Measurements from ENCODE around the gene KMT2B.

- TF ChIP-seq CTCF (IDR thresholded peaks at IDR 0.05) = no peak
- no peak for TF ChIP-seq POLR2A (IDR thresholded peaks at IDR 0.05)
These were observed 1.6 kb upstream of the KMT2B start for GRCh38 chr19:35715981-35716800.
